HG02642 (cell line): Measurements from ENCODE around the gene CENPQ.

Source experiments
- ATAC-seq: cut with Tn5 transposase; IDR thresholded peaks from one replicate; pipeline ENCODE4 v1.9.1; 2021; ENCODE audit warnings: mild to moderate bottlenecking; ENCODE audit not compliant: unreplicated experiment, poor library complexity

The CENPQ gene

DNA sequence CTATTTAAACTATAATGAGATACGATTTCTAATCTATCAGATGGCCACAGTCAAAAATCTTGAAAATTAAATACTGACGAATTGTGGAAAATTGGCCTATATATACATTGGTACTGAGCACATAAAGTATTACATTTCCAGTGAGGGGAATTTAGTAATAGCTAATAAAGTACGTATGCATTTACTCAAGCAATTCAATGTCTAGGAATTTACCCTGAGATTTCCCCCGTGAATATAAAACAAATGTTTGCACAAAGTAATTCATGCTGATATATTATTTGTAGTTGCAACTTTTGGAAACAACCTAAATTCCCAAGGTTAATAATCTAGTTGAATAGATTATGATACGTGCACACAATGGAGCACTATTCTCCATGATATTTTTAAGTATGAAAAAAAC, 72.6 kb downstream of the CENPQ start:
- no peak for ATAC-seq

DNA sequence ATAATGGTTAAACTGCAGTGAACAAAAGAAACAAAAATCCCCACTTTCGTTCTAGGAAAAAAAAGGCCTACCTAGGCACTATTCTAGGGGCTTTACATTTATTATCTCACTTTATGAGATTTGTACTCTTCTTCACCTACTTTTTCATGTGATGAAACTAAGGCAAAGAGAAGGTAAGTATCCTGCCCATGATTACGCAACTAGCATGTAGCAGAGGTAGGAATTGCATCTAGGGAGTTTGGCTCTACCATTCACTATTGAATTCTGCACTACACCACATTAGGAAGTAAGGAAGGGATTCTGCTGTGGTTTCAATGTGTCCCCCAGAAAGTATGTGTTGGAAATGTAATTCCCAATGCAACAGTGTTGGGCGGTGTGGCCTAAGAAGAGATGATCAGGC, 75.9 kb downstream of the CENPQ start:
- ATAC-seq = no peak

DNA sequence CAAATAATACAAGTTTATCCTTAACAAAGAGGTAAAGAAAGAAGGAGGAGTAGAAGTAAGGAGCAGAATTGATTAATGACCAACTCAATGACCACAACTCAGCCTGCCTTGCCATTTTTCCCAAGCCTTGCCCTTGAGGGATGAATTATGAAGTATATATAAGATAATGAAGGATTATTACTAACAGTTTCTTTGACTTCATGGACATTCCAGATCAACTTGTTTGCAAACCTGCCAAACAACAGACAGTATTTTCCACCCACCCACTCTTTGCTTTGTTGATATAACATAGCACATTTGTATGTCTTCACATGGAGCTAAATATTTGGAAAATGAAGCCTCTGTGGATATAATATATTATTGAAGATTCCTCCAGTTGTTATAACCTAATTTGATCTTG, 77.4 kb downstream of the CENPQ start:
- ATAC-seq = no peak

DNA sequence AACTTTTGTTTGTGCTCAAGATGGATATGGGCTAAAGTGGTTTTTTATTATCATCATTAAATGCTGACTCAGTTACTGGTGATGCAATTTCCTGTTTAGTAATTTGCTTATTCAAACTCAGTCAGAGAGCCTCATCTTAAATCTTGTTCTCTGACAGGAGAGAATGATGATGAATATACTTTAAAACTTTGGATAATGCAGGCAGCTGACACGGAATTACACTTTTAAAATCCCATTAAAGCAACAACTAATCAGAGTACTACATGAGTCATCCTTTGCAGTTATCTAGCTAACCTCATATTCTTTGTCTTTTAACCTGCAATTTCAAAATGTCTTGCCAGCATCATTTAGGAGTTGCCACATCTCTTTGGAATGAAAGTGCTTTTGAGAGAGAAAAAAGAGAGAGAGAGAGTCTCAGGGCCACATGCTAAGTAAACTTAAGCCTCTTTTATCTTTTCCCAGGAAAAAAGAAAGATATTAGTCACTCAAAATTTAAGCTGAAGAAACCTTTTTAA, 78.1 kb downstream of the CENPQ start:
- no peak for ATAC-seq

DNA sequence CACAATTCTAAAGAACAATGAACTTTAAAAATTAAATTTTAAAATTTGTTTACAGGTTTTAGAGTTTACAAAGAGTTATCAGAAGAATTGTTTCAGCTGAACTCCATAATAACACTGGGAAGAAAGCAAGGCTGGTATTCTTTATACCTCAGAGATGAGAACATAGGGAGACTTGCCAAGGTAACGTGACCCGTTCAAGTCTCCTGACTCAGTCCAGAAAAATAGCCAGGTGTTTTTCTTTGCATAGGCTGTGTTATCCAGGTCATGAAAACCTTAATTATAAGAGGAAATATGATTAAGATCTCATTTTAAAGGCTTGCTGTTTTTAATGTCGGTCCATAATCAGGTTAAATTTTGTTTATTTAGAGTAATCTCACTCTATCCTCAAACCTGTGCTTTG, 78.8 kb downstream of the CENPQ start:
- ATAC-seq = no peak
